ENCODE data around the gene HMOX1.

DNA sequence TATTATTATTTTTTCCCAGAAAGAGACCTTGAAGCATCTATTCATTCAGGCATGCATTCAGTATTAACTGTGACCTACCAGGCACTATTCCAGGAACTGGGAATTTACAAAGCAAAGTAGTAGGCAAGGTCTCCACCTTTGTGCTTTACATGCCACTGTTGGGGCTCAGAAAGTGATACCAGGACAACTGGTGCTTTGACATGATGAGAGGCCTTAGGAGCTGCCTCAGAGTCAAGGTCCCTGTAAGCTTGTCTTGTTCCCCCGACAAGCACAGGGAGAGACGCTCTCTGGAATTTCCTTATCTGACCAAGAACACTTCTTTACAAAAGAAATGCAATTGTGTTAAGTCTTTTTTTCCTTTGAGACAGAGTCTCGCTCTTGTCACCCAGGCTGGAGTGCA, 2.3 kb upstream of the HMOX1 start:
- TF ChIP-seq POLR2A (IDR thresholded peaks at IDR 0.05): no peak
- TF ChIP-seq, protein P1, sequence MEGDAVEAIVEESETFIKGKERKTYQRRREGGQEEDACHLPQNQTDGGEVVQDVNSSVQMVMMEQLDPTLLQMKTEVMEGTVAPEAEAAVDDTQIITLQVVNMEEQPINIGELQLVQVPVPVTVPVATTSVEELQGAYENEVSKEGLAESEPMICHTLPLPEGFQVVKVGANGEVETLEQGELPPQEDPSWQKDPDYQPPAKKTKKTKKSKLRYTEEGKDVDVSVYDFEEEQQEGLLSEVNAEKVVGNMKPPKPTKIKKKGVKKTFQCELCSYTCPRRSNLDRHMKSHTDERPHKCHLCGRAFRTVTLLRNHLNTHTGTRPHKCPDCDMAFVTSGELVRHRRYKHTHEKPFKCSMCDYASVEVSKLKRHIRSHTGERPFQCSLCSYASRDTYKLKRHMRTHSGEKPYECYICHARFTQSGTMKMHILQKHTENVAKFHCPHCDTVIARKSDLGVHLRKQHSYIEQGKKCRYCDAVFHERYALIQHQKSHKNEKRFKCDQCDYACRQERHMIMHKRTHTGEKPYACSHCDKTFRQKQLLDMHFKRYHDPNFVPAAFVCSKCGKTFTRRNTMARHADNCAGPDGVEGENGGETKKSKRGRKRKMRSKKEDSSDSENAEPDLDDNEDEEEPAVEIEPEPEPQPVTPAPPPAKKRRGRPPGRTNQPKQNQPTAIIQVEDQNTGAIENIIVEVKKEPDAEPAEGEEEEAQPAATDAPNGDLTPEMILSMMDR (IDR thresholded peaks at IDR 0.05): no peak

Measured in suprapubic skin (tissue), 3 donors.